Hepatocyte (in vitro differentiated cells): ENCODE measurements around the gene OR2L5. TPM values are rescaled to one million over a fixed set of nuclear protein-coding genes. Genes with fewer than 3 reads are reported as not detected.

ENCODE experiments used
- DNase-seq: peaks from one replicate; pipeline ENCODE4 v3.0.0-alpha.2; 2016; ENCODE audit warnings: low spot score
- H2AFZ ChIP-seq: fragments of 200-600 bp; sonication (generic); 2 replicates; pipeline ENCODE4 v1.6.0; 2016; ENCODE audit warnings: antibody characterized with exemption, mild to moderate bottlenecking
- H3K27ac ChIP-seq: fragments of 200-600 bp; sonication (generic); 2 replicates; pipeline ENCODE4 v1.5.1; 2016; ENCODE audit warnings: mild to moderate bottlenecking
- H3K27me3 ChIP-seq: fragments of 200-600 bp; sonication (generic); 2 replicates; pipeline ENCODE4 v1.6.1; 2016
- H3K36me3 ChIP-seq: fragments of 200-600 bp; sonication (generic); replicated peaks from 2 replicates; pipeline ENCODE4 v1.5.1; 2016; ENCODE audit warnings: low read depth; ENCODE audit not compliant: insufficient read depth
- H3K4me1 ChIP-seq: fragments of 200-600 bp; sonication (generic); 2 replicates; pipeline ENCODE4 v1.5.1; 2016; ENCODE audit warnings: mild to moderate bottlenecking, moderate library complexity; ENCODE audit not compliant: insufficient read depth
- H3K4me2 ChIP-seq: fragments of 200-600 bp; sonication (generic); 2 replicates; pipeline ENCODE4 v1.6.0; 2016
- H3K4me3 ChIP-seq: fragments of 200-600 bp; sonication (generic); 2 replicates; pipeline ENCODE4 v1.5.1; 2016; ENCODE audit warnings: mild to moderate bottlenecking
- H3K79me2 ChIP-seq: fragments of 200-600 bp; sonication (generic); 2 replicates; pipeline ENCODE4 v1.6.0; 2017; ENCODE audit warnings: mild to moderate bottlenecking
- H3K9me2 ChIP-seq: fragments of 200-600 bp; sonication (generic); replicated peaks from 2 replicates; pipeline ENCODE4 v1.6.0; 2017; ENCODE audit warnings: mild to moderate bottlenecking; ENCODE audit not compliant: insufficient read depth
- H3K9me3 ChIP-seq: fragments of 200-600 bp; sonication (generic); 2 replicates; pipeline ENCODE4 v1.5.1; 2016; ENCODE audit warnings: low read depth, mild to moderate bottlenecking
- H4K20me1 ChIP-seq: fragments of 200-600 bp; sonication (generic); 2 replicates; pipeline ENCODE4 v1.6.0; 2016; ENCODE audit warnings: mild to moderate bottlenecking; ENCODE audit not compliant: insufficient read depth, poor library complexity, severe bottlenecking
- EZH2 ChIP-seq: fragments of 200-600 bp; sonication (generic); IDR thresholded peaks from 2 replicates; pipeline ENCODE4 v1.6.1; 2016; ENCODE audit warnings: antibody characterized with exemption, mild to moderate bottlenecking, borderline replicate concordance
- EZH2phosphoT487 ChIP-seq: fragments of 200-600 bp; sonication (generic); IDR thresholded peaks from one replicate; pipeline ENCODE4 v1.6.1; 2018; ENCODE audit warnings: antibody characterized with exemption, mild to moderate bottlenecking, low read depth, moderate library complexity; ENCODE audit not compliant: unreplicated experiment, severe bottlenecking
- WGBS: methylation state at CpG from one replicate; pipeline ENCODE4 v1.1.6; 2016; ENCODE audit warnings: low lambda C conversion rate; ENCODE audit errors: missing lambda C conversion rate; 5-methylcytosine and 5-hydroxymethylcytosine counted together
- polyA plus RNA-seq: library from polyadenylated mRNA; unstranded; fragments of >200 nt; fragmentation: Nextera tagmentation; extraction: Ambion mirVana; gene quantifications from 2 replicates; pipeline ENCODE4 v1.2.1, GENCODE V29; 2016
- total RNA-seq: library from RNA; depleted of rRNA; stranded (reverse); fragments of >200 nt; gene quantifications from 2 replicates; pipeline ENCODE4 v1.2.3, GENCODE V29; 2014
- TF ChIP-seq, protein P1 (sequence below): fragments of 200-600 bp; sonication (generic); IDR thresholded peaks from 2 replicates; pipeline ENCODE4 v1.5.1; 2016; ENCODE audit warnings: antibody characterized with exemption, mild to moderate bottlenecking; ENCODE audit not compliant: poor library complexity

Gene OR2L5, protein sequence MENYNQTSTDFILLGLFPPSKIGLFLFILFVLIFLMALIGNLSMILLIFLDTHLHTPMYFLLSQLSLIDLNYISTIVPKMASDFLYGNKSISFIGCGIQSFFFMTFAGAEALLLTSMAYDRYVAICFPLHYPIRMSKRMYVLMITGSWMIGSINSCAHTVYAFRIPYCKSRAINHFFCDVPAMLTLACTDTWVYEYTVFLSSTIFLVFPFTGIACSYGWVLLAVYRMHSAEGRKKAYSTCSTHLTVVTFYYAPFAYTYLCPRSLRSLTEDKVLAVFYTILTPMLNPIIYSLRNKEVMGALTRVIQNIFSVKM
- total RNA-seq (not detected in 2 replicates), polyA plus RNA-seq (not detected in 2 replicates)

DNA sequence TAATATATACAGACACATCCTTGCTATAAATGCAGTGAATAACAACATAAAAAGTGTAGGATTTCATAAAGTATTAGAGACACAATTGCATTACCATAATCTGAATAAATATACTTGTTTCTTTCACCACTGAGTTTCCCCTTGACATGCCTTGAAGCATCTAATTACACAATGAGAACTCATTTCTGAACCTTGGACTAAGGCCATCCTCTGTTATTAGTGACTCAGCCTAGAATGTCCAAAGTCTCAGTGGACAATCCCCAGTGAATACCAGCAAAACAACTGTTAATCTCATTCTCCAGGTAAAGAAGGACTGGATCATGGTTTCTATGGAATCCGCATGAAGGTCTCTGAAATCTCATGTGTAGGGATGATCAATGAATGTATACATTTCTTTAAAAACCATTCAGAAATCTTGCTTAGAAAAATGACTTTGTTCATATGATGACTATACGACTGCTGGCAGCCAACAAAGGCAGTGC lies at the start of gene OR2L5:
OR2L5 (plus strand) TSS at position 432 of the 482 bp plus-strand sequence. CDS start 8,288 bp downstream, outside the sequence.
- Histone ChIP-seq H3K4me3 (no peak within 1 kb of the TSS), H3K9me3 (peaks cover 3% of the 10 kb centered on the region), H3K4me2 (no peak within 1 kb of the TSS), H3K9me2 (no peaks in the 10 kb centered on the region), H3K4me1 (no peaks in the 10 kb centered on the region), H3K27me3 (no peaks in the 10 kb centered on the region), H3K27ac (no peak within 1 kb of the TSS), H2AFZ (no peak within 1 kb of the TSS), H4K20me1 (no peaks in the 10 kb centered on the region), H3K36me3 (no peaks in the 10 kb centered on the region), H3K79me2 (no peaks in the 10 kb centered on the region)
- TF ChIP-seq, protein P1, sequence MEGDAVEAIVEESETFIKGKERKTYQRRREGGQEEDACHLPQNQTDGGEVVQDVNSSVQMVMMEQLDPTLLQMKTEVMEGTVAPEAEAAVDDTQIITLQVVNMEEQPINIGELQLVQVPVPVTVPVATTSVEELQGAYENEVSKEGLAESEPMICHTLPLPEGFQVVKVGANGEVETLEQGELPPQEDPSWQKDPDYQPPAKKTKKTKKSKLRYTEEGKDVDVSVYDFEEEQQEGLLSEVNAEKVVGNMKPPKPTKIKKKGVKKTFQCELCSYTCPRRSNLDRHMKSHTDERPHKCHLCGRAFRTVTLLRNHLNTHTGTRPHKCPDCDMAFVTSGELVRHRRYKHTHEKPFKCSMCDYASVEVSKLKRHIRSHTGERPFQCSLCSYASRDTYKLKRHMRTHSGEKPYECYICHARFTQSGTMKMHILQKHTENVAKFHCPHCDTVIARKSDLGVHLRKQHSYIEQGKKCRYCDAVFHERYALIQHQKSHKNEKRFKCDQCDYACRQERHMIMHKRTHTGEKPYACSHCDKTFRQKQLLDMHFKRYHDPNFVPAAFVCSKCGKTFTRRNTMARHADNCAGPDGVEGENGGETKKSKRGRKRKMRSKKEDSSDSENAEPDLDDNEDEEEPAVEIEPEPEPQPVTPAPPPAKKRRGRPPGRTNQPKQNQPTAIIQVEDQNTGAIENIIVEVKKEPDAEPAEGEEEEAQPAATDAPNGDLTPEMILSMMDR: no peak
- no peak for TF ChIP-seq EZH2
- TF ChIP-seq EZH2phosphoT487: no peak
- 79% methylated on average over 2 of the region's 2 CpGs for WGBS
- no peak for DNase-seq

DNA sequence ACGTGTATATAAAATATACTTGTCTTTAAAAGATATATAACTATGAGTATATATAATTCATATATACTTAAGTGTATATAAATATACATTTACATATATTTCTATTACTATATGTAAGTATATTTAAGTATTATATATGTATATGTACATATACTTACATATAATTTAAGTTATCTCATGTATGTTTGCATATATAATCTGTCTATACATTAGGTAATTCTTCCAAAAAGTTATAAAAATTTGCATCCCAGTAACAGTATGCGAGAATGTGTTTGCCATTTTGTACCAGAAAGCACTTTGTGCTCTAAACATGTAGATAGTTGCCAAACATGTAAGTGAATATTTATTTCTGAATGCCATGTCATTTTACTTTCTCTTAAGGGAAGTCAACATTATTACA lies 48.5 kb upstream of the OR2L5 start, which contains the start of gene OR2AK2:
OR2AK2 (plus strand) TSS at position 301 of the 400 bp plus-strand sequence. CDS start 144 bp downstream, outside the sequence.
- no peaks in the 10 kb centered on the region for H3K9me3 ChIP-seq
- DNase-seq: no peak
- H3K36me3 ChIP-seq: no peaks in the 10 kb centered on the region
- WGBS: 70% methylated on average over 2 of the region's 2 CpGs
- H4K20me1 ChIP-seq: no peaks in the 10 kb centered on the region
- no peaks in the 10 kb centered on the region for H3K4me1 ChIP-seq
- no peak within 1 kb of the TSS for H2AFZ ChIP-seq
- H3K27ac ChIP-seq: no peak within 1 kb of the TSS
- no peaks in the 10 kb centered on the region for H3K27me3 ChIP-seq
- H3K79me2 ChIP-seq: no peaks in the 10 kb centered on the region
- no peak within 1 kb of the TSS for H3K4me2 ChIP-seq
- H3K9me2 ChIP-seq: no peaks in the 10 kb centered on the region
- no peak within 1 kb of the TSS for H3K4me3 ChIP-seq
- TF ChIP-seq, protein P1: no peak
- no peak for TF ChIP-seq EZH2phosphoT487
- no peak for TF ChIP-seq EZH2

DNA sequence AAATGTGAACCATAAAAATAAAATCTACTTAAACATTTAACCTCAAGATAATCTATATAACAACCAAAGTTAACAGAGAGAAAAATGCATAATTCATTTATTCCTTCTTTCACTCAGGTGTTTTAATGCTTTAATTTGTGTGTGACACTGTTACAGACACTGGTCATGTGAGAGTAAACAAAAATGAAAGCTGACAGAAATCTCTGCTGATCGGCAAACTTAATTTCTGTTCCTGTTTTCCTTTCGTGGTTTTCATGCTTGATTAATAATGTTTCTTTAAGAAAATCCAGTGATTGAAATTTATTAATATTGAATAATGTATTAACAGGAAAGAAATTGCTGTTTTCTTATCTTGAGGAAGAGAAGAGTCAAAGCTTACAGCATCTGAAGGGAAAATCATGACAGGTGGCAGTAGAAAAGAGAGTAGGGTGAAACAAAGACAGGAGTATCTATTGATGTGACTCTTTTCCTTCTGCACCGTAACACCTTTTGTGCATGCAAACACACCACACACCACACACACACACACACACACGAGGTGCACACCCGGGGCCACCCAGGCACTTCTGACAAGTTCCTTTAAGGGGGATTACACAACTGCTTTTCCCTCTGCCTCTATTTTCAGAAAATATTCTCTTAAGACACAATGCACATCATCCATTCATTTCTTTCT lies 46.8 kb upstream of the OR2L5 start:
- Histone ChIP-seq H2AFZ (no peak overlapping the region), H3K27me3 (no peaks in the 10 kb centered on the region), H3K9me2 (no peaks in the 10 kb centered on the region), H3K9me3 (no peaks in the 10 kb centered on the region), H4K20me1 (no peaks in the 10 kb centered on the region), H3K4me3 (no peak overlapping the region), H3K4me1 (no peaks in the 10 kb centered on the region), H3K27ac (no peak overlapping the region), H3K36me3 (no peaks in the 10 kb centered on the region), H3K4me2 (no peak overlapping the region), H3K79me2 (no peaks in the 10 kb centered on the region)
- TF ChIP-seq EZH2 (no peak), EZH2phosphoT487 (no peak)
- TF ChIP-seq, protein P1: no peak
- whole genome bisulfite sequencing: 74% methylated on average over 5 of the region's 5 CpGs
- DNase-seq: no peak
